ENCODE data around the gene DDAH1.
A peak's percentile ranks its signal among the peaks of the same experiment; 100 is the strongest.

The DDAH1 gene

DNA sequence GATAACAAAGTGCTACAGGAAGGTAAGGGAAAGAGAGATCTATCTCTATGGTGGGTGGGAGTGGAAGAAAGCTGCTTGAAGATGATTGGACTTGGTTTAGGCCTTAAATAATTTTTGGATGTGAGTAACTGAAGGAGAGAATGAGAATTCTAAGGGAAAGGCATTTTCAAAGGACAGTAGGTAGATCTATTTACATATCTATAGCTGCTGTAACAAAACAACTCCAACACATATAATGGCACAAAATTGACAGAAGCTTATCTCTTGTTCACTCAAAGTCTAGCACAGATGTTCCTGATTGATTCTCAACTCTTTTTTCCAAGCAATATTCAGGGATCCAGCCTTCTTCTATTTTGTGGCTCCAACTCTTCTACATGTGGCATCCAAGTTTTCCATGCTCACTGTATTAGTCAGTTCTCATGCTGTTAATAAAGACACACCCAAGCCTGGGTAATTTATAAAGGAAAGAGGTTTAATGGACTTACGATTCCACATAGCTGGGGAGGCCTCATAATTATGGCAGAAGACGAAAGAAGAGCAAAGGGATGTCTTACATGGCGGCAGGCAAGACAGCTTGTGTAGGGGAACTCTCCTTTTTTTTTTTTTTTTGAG, 3.1 kb upstream of the DDAH1 start:
- no peak for DNase-seq

DNA sequence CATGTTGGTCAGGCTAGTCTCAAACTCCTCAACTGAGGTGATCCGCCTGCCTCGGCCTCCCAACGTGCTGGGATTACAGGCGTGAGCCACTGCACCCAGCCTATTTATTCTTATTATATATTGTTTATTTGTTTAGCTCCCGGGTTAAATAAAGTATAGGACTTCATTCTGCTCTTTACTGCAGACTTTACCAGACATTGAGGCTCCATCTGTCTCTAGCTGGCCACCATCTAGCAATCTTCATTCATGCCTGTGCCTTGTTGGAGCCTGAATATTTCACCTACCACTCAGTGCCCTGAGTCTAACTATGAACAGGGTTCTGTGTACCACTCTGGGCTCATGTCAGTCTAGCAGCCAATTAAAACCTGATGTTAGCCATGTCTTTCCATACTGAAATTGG, 2.1 kb upstream of the DDAH1 start:
- DNase-seq, result no peak

DNA sequence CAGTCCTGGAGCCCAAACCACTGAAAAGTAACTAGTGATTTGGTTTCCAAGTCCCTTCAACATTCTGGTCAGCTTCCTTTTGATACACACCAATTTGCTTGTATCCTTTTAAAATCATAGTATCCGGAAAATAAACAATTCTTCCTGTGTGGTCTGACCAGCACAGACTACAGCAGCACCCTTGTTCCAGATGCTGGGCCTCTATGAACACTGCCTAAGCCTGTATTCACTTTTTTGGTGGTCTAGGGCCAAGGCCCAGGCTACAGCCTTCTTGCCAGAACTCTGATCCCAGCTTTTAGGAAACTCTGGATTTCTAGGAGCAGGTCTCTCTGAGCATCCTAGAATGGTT, 801 bp upstream of the DDAH1 start:
- DNase-seq, result no peak

DNA sequence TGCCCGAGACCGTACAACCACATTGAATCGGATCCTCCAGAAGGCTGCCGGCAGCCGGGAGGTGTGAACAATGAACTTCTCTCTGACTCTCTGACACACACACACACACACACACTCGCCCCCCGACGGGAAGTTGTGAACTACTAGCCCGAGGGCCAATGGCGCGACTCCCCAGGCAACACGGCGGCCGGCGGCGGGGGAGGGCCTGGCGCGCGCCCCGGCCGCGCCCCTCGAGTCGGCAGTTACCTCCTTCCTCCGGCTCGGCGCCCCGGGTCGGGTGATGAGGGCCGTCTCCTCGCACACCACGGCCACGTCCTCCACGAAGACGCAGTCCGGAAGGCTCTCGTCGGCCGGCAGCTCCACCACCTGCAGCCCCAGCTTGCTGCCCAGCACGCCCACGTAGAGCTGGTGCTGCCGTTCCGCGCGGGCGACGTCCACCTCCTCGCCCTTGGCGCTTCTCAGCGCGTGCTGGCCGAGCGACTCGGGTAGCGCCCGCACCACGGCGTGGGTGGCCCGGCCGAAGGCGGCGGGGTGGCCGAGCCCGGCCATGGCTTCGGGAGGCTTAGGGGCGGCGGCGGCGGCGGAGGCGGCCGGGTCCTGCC, 361 bp downstream of the DDAH1 start:
- DNase-seq, result peak; percentile 25

DNA sequence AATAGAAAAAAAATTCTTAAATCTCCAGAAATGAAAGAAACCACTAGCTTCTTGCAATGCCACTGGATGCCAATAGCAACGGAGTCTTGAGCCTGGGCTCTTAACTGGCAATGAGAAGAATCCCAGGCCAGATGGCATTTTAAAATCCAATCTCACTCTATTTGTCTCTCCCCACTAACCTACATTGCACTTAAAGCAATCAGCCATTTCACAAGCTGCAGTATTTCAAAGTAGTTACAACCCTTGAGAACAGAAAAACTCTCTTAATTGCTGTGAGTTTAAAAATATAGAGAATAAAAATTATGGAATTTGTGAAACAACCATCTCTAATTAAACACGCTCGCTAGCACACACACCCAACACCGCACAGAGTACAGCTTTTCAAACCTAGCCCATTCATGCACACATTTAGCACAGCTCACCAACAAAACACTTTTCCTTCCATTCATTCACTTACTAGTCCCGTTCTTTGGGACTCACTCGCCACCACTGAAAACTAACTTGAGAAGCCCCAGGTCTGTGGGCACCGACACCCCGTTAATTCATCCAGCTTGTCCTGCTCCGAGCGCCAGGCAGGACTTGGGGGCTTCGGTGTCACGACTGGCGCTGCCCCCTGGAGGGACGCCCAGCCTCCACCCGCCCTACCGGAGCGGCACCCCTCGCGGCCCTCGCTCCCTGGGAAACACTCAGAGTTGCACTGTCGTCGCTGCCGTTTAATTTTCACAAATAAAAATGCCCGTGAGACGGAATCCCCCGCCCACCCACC, 1.0 kb downstream of the DDAH1 start:
- no peak for DNase-seq

DNA sequence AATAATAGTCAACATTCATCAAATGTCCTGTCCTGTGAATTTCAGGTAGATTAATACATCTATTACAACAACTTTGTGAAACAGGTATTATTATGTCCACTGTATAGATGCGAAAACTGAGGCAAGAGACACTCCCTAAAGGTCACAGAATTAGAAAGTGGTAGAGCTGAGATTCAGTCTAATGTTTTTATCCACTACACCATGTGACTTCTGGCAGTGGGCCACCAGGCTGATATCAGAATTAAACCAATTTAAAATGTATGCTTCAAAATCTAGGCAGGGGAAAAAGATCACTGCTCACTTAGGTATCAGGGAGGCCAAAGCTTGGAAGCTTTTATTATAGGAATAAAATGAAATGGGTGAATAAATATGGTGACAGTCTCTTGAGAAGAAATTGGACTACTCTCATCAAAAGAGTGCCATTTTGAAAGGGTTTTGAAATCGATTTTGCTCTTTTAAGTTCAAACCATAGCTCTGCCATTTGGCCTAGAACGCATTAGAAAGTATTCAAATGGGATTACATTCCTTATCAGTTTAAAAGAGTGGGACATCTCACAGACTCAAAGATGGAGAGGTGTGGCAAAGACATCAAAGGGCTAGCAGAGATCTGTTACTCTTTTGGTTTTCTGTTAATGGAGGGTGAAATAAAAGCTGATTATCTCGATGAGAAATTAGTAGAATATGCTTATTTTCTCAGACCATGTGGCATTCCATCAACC, 1.9 kb downstream of the DDAH1 start:
- no peak for DNase-seq

DNA sequence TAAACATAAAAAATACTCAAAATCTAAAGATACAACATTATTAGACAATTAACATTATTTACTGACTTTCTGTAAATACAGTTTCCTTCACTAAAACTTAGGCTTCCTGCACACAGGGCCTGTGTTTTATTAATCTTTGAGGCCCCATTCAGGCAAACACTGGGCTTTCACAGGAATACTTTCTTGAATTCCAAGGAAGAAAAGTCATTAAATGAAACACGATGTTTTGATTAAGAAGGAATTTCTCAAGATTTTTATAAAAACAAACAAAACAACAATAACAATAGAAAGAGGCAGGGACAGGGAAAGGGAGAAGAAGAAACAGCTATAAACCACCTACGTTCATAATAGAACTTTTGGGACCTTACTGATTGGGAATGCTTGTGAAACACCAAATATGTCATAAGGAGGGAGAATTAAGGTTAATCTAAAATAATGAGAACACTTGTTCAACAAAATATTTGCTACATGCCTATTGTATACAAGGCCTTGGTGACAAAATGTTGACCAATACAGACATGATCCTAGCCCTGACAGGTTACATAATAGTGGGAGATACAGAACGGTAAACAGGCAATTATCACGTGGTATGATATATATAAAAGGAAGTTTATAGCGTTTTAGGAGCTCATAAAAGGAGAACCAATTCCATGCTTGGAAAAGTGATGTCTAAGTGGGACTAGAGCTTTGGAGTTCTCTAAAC, 3.6 kb downstream of the DDAH1 start:
- DNase-seq, result no peak

DNA sequence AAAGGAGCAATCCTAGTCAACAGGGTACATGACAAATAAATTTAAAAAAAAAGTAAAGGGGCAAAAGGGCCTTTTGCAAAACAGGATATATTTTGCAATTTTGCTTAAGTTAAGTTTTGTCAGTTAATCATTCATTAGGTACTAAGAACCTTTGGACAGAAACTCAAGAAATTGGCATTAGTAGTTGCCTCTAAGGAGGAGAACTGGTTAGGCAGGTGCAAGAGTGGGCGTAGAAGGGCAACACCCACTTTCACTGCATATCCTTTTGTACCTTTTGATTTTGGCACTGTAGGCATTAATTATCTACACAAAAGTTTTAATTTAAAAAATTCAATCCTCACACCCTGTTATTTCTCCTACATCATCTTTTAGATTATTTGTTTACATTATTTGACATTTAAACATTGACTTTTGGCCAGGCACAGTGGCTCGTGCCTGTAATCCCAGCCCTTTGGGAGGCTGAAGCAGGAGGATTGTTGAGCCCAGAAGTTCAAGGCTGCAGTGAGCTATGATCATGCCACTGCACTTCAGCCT, 4.3 kb downstream of the DDAH1 start:
- DNase-seq, result no peak

DNA sequence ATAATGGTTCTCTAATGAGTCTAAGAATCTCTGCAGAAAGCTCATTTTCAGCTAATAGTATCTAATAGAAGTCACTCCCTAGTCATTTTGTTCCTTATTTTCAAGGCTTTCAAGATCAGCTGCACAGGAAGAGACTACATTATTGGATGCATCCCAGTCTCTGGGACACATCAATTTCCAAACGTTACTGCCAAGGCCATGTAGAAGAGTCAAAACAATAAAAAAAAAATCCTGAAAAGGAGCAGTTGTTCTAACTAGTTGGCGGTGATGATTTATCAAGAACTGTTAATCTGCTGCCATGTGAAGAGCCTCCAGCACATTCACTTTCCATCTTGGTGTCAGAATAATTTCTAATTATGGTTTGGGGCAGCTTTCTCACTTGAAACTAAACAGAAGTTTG, 5.7 kb downstream of the DDAH1 start:
- no peak for DNase-seq

DNA sequence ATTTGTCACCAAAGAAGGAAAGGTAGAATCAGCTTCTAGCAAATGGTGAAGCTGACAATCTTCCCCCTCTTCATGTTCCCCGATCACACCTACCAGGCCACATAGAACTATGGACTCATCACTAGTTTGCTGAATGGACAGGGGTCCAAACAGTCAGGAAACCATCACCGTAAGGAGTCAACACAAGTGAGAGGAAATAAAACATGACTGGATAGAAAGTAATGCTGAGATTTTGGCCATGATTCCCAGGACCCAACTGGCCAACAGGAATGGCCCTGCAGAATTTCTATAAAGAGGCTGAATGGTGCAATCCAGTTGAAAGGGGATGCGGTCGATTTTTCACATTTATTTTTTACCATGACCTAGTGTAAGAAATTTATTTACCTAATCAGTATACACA, 10.7 kb downstream of the DDAH1 start:
- no peak for DNase-seq

DNA sequence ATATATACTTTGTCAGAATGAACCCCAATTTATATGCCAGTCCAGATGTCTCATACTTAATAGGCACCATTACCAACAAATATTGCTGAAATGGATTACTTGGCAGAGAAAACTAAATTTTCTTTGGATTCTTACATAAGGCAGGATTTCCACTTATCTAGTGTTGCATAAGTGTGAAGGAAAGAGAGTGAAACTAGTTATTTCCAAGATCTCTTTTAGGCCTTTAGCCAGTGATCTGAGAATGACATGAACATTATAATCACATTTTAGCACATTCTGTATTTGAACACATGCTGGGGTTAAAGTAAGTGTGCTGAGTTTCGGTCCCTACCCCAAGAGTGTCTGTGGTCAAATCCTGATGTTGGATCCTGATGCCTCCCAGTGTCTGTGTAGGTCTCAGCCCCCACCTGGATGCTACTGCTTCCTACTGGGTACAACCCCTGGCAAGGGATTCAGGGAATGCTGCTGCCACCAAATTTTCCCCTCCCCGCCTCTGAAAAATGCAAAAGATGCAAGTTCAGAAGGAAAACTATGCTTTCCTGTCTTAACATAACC, 11.2 kb downstream of the DDAH1 start:
- no peak for DNase-seq

DNA sequence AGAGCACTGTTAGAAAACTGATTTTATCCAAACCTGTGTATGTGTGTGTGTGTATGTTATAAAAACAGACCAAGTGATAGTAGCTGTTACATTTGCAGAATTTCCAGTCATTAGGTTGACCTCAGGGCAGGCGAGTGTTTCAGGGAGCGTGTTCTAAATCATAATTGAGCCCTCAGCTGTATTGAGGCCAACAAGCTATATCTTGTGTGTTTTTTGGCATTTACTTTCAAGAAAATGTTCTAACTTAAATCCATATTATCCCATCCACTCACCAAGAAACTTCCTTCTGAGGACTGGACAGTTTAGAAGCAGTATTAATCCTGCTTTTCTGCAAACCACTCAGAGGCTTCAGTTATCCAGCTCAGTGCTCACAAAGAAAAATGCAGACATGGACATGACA, 12.0 kb downstream of the DDAH1 start:
- DNase-seq, result no peak

DNA sequence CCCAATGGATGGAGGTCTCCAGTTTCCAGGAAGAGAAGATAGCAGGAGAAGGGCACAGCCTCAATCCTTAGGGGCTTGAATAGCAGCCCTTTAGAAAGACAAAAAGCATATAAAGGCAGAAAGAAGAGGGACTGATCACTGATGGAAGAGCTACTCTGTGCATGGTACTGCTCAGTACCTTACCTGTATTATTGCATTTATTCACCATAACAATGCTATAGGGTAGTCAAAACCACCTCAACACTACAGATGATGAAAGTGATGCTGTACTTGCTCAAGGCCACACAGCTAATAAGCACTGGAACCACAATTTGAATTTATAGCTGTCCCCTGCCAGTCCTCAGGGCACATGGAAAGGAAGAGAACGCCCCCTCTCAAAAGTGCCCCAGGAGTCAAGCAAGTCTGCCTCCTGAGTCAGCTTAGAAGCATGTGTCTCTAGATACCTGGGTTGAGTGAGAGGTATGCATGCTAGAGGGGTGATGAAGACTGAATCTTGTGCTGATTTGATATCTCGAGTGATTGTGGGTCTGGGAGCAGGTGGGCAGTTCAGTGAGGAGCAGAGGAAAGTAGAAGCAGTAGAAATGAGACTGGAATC, 13.6 kb downstream of the DDAH1 start:
- no peak for DNase-seq

DNA sequence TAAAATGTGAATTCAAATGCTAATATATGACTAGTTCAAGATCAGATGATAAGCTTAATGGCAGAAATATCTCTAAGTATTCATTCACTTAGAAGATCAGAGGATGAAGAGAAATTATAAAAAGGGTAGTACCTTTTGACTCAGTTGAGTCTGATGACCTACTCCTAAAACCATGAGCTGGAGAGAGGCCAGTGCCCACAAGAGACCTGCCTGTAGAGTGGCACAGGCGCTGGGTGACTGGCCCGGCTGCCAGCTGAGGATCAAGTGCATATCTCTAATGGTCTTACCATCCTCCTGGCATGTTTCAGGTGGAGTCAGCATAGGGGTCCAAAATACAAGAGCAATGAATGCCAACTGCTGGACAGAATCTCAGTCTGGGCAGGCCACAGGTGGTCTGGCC, 14.1 kb downstream of the DDAH1 start:
- peak; percentile 43 for DNase-seq

DNA sequence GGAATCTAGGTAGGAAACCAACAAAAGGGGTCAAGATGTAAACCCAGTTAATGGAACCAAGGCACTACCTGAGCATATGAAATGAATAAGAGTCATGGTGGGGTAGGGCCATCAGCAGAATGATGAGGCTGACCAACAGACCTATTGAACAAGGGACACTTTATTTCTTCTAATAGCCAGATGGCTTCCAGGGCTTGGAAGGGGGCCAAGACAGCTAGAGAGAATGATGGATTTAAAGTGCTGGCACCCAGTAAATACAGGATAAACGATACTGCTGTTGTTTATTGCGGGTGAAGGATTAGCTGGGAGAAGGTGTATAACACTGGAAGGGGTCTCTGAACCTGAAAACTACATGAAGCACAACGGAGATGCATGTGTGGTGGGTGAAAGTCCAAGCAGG, 15.6 kb downstream of the DDAH1 start:
- peak; percentile 35 for DNase-seq

DNA sequence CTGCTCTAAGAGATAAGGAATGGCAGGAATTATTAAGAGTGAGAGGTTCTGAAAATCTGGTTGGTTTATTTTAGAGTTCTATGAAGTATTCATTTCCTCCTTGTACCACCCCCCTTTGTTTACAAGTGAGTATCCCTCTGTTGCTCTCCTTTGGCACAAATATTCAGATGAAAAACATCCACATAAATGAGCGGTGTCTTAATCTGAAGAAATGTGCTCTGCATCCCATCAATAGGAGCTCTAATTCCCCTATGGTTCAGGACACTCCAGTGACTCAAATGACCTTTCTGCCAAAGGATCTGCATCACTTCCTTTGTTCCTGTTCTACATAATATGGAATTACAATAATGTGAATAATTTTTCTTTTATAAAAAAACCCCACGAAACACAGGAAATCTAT, 16.6 kb downstream of the DDAH1 start:
- no peak for DNase-seq

DNA sequence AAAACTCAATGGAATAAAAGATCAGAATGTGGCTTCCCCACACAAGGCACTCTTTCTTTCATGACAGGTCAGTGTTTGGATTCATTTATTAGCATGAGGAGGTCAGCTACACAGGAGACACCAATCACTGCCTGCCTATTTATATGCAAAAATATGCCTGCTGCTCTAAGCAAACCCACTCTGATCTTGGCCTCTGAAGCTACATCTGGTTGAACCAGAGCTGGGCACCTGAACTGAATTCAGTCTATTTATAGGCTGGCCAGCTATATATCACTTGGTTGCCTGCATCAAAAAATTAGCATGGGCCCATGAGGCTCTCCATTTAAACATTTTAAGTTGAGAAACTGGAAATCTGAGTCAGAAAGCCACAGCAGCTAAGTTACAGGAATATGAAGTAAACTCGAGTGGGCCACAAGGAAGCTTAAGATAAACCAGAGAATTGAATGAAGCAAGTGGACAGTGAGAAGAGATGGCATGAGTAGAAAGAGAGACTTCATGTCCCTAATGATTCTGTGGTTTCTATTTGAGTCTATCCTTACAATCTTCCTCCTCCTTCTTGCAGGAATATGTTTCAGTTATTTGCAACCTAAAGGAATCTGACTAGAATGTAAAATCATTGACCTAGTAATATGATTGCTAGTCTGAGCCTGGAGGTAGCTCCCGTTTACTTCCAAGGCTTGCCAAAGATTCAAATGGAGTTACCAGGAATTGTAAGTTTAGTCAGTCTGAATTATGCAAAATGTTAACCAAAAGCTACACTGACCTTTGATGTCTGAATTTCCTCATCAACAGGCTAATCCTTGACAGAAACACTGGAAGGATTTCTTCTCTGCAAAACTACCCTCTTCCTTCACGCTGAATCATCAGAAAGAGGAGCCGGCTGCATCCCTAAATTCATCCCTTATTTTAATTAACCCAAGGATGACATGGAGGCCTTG, 17.7 kb downstream of the DDAH1 start:
- no peak for DNase-seq

DNA sequence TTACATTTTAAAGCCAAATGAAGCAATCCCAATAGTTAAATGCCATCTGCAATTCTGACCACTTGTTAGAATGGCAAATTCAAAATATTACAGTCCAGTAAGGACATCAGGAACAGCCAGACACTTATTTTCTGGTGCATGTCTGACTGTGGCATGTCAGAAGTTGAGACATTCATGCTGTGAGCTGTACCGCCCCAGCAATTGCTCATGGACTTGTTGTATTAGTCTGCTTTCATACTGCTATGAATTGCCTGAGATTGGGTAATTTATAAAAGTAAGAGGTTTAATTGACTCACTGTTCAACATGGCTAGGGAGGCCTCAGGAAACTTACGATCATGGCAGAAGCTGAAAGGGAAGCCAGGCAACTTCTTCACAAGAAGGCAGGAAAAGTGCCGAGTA, 19.1 kb downstream of the DDAH1 start:
- no peak for DNase-seq

DNA sequence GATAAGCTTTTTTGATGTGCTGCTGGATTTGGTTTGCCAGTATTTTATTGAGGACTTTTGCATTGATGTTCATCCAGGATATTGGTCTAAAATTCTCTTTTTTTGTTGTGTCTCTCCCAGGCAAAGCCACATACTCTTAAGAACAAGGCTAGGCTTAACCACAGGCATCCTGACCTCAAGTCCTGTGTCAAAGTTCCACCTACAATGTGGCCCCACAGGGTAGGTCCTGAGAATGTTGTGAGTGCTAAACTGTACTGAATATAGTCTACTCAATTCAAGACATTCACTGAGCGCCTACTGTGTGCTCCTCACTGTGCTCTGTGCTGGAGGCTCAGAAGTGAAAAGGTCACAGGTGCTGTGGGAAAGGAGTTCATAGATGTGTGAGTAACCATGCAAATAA, 20.6 kb downstream of the DDAH1 start:
- DNase-seq, result no peak

DNA sequence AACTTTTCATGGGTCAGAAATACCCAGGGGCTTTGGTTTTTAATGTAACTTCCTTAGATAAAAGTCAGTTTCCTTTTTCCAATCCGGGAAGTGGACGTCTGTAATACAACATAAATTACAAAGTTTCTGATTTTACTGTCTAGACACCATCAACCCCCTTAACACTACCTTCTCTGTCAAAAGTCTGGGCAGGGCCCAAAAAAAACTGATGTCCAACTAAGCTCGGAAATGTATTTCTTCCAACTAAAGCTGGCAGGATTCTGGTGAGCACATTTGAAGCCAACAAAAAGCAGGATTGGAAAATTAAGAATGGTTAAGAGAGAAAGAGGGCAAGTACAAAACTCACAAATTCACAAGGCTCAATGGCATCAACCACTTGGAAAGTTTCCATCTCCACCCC, 24.3 kb downstream of the DDAH1 start:
- DNase-seq, result no peak

DNA sequence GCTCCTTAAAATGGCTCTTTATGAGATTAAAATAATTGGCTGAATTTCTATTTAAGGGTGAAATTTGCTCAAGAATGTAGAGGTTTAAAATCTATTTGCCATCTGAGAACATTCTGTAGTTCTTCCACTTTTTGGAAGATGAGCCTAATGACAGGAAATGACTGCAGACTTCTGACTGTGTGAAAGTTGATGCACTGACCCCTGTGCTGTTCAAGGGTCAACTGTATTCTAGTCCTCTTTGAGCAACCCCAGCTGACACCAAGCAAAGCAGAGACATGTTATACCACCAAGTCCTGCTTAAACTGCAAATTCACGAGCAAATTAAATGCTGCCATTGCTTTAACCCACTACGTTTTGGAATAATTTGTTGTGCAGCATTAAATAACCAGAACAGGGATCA, 26.6 kb downstream of the DDAH1 start:
- no peak for DNase-seq
